Astrocyte of the cerebellum (primary cell): ENCODE data around the gene CTTNBP2NL.

Experiments used
- DNase-seq: peaks from one replicate; pipeline ENCODE4 v3.0.0-alpha.2; 2011; ENCODE audit warnings: low read depth
- H3K4me3 ChIP-seq: 2 replicates; pipeline ENCODE4 v1.5.1; 2011; ENCODE audit warnings: mild to moderate bottlenecking, low read depth, low read length, moderate library complexity
- in situ Hi-C: cut with HindIII; loops from 2 replicates; pipeline ENCODE4 v1.10.0; 2017; ENCODE audit warnings: low sequenced_read_pairs
- TF ChIP-seq, protein P1 (sequence below): IDR thresholded peaks from 2 replicates; pipeline ENCODE4 v1.5.1; 2012; ENCODE audit warnings: low read length, low read depth, moderate library complexity, mild to moderate bottlenecking; ENCODE audit errors: missing control alignments

CTTNBP2NL gene

GRCh38 chr1:112508278-112509004 is 112.4 kb downstream of the CTTNBP2NL start, which contains the start of gene WNT2B:
Gene WNT2B, plus strand, starts transcription at chr1:112508965. Its CDS starts 298 bp downstream, at chr1:112509263.
- in situ Hi-C loops = no loop called here
- H3K4me3 ChIP-seq = peak within 1 kb of the TSS; percentile 44
- TF ChIP-seq, protein P1, sequence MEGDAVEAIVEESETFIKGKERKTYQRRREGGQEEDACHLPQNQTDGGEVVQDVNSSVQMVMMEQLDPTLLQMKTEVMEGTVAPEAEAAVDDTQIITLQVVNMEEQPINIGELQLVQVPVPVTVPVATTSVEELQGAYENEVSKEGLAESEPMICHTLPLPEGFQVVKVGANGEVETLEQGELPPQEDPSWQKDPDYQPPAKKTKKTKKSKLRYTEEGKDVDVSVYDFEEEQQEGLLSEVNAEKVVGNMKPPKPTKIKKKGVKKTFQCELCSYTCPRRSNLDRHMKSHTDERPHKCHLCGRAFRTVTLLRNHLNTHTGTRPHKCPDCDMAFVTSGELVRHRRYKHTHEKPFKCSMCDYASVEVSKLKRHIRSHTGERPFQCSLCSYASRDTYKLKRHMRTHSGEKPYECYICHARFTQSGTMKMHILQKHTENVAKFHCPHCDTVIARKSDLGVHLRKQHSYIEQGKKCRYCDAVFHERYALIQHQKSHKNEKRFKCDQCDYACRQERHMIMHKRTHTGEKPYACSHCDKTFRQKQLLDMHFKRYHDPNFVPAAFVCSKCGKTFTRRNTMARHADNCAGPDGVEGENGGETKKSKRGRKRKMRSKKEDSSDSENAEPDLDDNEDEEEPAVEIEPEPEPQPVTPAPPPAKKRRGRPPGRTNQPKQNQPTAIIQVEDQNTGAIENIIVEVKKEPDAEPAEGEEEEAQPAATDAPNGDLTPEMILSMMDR = no peak
- DNase-seq = no peak

DNA sequence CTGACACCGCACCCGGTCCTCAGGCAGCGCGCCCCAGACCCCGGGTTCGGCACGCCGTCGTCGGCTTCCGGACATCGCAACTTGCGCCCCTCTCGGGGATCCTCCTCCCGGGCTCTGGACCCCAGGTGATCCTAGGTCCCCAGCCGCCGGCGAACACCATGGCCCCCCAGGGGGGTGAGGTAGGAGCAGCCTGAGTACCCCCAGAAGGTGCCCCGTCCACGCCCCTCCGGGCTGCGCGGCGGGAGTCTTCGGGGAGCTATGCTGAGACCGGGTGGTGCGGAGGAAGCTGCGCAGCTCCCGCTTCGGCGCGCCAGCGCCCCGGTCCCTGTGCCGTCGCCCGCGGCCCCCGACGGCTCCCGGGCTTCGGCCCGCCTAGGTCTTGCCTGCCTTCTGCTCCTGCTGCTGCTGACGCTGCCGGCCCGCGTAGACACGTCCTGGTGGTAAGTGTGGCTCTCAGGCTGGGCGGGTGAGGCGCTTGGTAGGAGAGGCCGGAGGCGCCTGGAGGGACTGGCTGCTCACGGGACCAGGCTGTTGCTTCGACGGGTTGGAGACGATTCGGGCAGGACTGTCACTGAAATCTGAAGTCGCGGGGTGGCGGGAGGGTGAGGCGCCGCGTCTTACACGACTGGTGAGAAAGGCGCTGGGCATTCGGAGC is 113.1 kb downstream of the CTTNBP2NL start:
- in situ Hi-C loops = no loop called here
- no peak for DNase-seq
- TF ChIP-seq, protein P1 = no peak

DNA sequence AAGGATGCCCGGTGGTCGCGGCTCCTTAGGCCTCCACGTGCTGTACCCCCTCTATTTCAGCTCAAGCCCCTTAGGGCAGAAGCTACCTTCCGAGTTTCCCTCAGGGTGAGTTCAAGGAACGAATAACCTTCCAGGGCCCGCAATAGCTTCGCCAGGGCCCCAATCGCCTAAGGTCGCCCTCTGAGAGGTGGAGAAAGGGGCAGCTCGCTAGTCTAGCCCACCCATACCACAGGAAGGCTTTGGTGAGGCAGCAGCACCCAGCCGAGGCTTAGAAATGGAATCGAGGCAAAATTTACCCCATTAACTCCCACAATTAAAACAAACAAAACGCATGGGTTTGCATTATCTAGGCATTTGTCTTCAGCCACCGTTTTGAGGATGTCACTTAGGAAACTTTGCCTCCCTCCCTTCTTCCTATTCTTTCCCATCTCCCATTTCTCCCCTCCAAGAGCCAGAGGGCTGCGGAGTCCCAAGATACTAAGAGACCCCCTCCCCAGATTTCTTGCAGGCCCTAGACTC is 113.7 kb downstream of the CTTNBP2NL start:
- peak overlapping the region; percentile 44 for H3K4me3 ChIP-seq

More for the DNA sequence above, 113.1 kb downstream of the CTTNBP2NL start:
- peak overlapping the region; percentile 44 for H3K4me3 ChIP-seq

DNA sequence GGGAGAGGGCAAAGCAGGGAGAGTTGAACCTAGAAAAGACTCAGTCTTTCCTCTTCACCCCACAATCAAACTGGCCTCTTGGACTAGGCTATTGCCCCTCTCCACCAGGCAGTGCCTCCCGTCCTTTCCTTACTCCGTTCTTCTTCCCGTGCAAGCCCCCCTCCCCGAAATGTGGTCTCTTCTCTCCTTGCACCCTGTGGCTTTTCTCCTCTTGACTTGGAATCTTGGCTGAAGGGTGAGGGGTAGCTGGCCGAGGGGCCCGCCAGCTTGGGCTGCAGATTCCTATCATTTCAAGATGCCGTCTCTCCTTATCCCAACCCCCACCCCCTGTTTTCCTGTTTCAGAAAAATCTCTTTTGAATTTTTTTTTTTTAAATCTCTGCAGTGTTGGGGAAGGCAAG is 114.3 kb downstream of the CTTNBP2NL start:
- TF ChIP-seq, protein P1 = no peak
- in situ Hi-C loops = no loop called here
- H3K4me3 ChIP-seq = peak overlapping the region; percentile 44
- DNase-seq = no peak

More for the DNA sequence above, 113.7 kb downstream of the CTTNBP2NL start:
- in situ Hi-C loops = no loop called here
- no peak for DNase-seq
- TF ChIP-seq, protein P1 = no peak
